HepG2 (cell line): ENCODE data around the gene GRAMD4. TPM values are rescaled to one million over a fixed set of nuclear protein-coding genes. Genes with fewer than 3 reads are reported as not detected.

ENCODE experiments used
- CBX1 ChIP-seq: IDR thresholded peaks from one replicate; pipeline ENCODE4 v1.6.1; 2016; ENCODE audit warnings: antibody characterized with exemption, low read depth
- EEA1 ChIP-seq: sonication (generic); formaldehyde crosslinking; IDR thresholded peaks from 2 replicates; pipeline ENCODE4 v1.5.1; 2020; ENCODE audit warnings: mild to moderate bottlenecking, missing genetic modification reagents, borderline replicate concordance
- GPN1 ChIP-seq: sonication (generic); formaldehyde crosslinking; IDR thresholded peaks from 2 replicates; pipeline ENCODE4 v1.5.1; 2020; ENCODE audit warnings: missing genetic modification reagents, borderline replicate concordance
- KLF15 ChIP-seq: sonication (generic); formaldehyde crosslinking; IDR thresholded peaks from 2 replicates; pipeline ENCODE4 v1.8.1; 2023; ENCODE audit warnings: borderline replicate concordance, mild to moderate bottlenecking, inconsistent platforms, missing genetic modification reagents, mixed read lengths
- MTA1 ChIP-seq: sonication (generic); formaldehyde crosslinking; IDR thresholded peaks from 2 replicates; pipeline ENCODE4 v1.4.0; 2020; ENCODE audit warnings: missing genetic modification reagents, mild to moderate bottlenecking, borderline replicate concordance
- NFATC3 ChIP-seq: sonication (generic); formaldehyde crosslinking; IDR thresholded peaks from 2 replicates; pipeline ENCODE4 v1.5.1; 2020; ENCODE audit warnings: mild to moderate bottlenecking, missing genetic modification reagents
- SOX13 ChIP-seq, 3 experiments: fragments of 450-650 bp in 1 of 3; sonication (generic) in 1 of 3; formaldehyde crosslinking in 1 of 3; IDR thresholded peaks in 2 of 3; conservative IDR thresholded peaks in 1 of 3; 2 replicates each; pipeline versions ENCODE4 v1.5.0 to v1.6.1; 2016 to 2020; ENCODE audit warnings: antibody characterized with exemption in 1 of 3, mild to moderate bottlenecking in 1 of 3, missing compliant biosample characterization in 1 of 3, missing genetic modification reagents in 1 of 3, moderate library complexity in 1 of 3
- TAF15 ChIP-seq: fragments of 200-400 bp; formaldehyde crosslinking; IDR thresholded peaks from one replicate; pipeline ENCODE4 v1.6.1; 2018; ENCODE audit warnings: mild to moderate bottlenecking, low read depth, low read length; ENCODE audit not compliant: poor library complexity, severe bottlenecking
- TSC22D2 ChIP-seq: sonication (generic); formaldehyde crosslinking; IDR thresholded peaks from 2 replicates; pipeline ENCODE4 v1.5.1; 2020; ENCODE audit warnings: missing genetic modification reagents, mild to moderate bottlenecking, borderline replicate concordance
- ZNF235 ChIP-seq: sonication (generic); formaldehyde crosslinking; IDR thresholded peaks from 2 replicates; pipeline ENCODE4 v1.8.1; 2023; ENCODE audit warnings: mild to moderate bottlenecking, missing genetic modification reagents, borderline replicate concordance
- ZNF292 ChIP-seq: sonication (generic); formaldehyde crosslinking; IDR thresholded peaks from 2 replicates; pipeline ENCODE4 v1.8.1; 2022; ENCODE audit warnings: mild to moderate bottlenecking, low read depth, missing genetic modification reagents, borderline replicate concordance
- ZNF331 ChIP-seq: sonication (generic); formaldehyde crosslinking; IDR thresholded peaks from 2 replicates; pipeline ENCODE4 v1.4.0; 2020; ENCODE audit warnings: missing genetic modification reagents
- ZNF672 ChIP-seq: sonication (generic); formaldehyde crosslinking; IDR thresholded peaks from 2 replicates; pipeline ENCODE4 v1.8.1; 2022; ENCODE audit warnings: missing genetic modification reagents
- ZNF781 ChIP-seq: sonication (generic); formaldehyde crosslinking; IDR thresholded peaks from 2 replicates; pipeline ENCODE4 v1.5.1; 2020; ENCODE audit warnings: borderline replicate concordance, mild to moderate bottlenecking, missing genetic modification reagents; ENCODE audit errors: not compliant biosample characterization
- ZNF83 ChIP-seq: sonication (generic); formaldehyde crosslinking; IDR thresholded peaks from 2 replicates; pipeline ENCODE4 v1.4.0; 2020; ENCODE audit warnings: missing genetic modification reagents, mild to moderate bottlenecking, borderline replicate concordance
- ZSCAN22 ChIP-seq: sonication (generic); formaldehyde crosslinking; IDR thresholded peaks from 2 replicates; pipeline ENCODE4 v1.4.0; 2020; ENCODE audit warnings: mild to moderate bottlenecking, missing genetic modification reagents
- polyA plus RNA-seq, 8 experiments: library from polyadenylated mRNA; depleted of rRNA in 3 of 8; stranded (reverse) in 7 of 8; unstranded in 1 of 8; fragments of >200 nt; fragmentation: Illumina TruSeq in 4 of 8; extraction: Trizol in 4 of 8; gene quantifications; 2 replicates each; pipeline versions ENCODE4 v1.2.1 to v1.2.3, GENCODE V29; 2011 to 2016; ENCODE audit warnings: low read depth in 4 of 8, missing spikeins in 1 of 8, mixed read lengths in 1 of 8; ENCODE audit not compliant: insufficient read depth in 1 of 8
- total RNA-seq, 5 experiments: library from RNA; depleted of rRNA; stranded (reverse); fragments of >200 nt; fragmentation: Illumina TruSeq; extraction: Trizol; gene quantifications; 2 replicates each; pipeline ENCODE4 v1.2.3, GENCODE V29; 2016; ENCODE audit warnings: low read depth in 1 of 5
- TF ChIP-seq, protein P1 (sequence below): fragments of 450-650 bp; IDR thresholded peaks from 2 replicates; pipeline ENCODE4 v1.6.1; 2017; ENCODE audit warnings: mild to moderate bottlenecking
- TF ChIP-seq, protein P2 (sequence below): sonication (generic); formaldehyde crosslinking; IDR thresholded peaks from 2 replicates; pipeline ENCODE4 v1.5.1; 2020; ENCODE audit warnings: mild to moderate bottlenecking, moderate library complexity, missing genetic modification reagents
- TF ChIP-seq, protein P3 (sequence below): sonication (generic); formaldehyde crosslinking; IDR thresholded peaks from 2 replicates; pipeline ENCODE4 v1.4.0; 2020; ENCODE audit warnings: missing genetic modification reagents
- TF ChIP-seq, protein P4 (sequence below): sonication (generic); formaldehyde crosslinking; IDR thresholded peaks from 2 replicates; pipeline ENCODE4 v1.4.0; 2020; ENCODE audit warnings: low read depth, mild to moderate bottlenecking, missing genetic modification reagents

Gene GRAMD4
- total and polyA plus RNA-seq, 2 of the 13 experiments (the other 11 are each of a cell fraction or from before 2014, with no cell fraction given): 15.2 to 15.7 TPM

DNA sequence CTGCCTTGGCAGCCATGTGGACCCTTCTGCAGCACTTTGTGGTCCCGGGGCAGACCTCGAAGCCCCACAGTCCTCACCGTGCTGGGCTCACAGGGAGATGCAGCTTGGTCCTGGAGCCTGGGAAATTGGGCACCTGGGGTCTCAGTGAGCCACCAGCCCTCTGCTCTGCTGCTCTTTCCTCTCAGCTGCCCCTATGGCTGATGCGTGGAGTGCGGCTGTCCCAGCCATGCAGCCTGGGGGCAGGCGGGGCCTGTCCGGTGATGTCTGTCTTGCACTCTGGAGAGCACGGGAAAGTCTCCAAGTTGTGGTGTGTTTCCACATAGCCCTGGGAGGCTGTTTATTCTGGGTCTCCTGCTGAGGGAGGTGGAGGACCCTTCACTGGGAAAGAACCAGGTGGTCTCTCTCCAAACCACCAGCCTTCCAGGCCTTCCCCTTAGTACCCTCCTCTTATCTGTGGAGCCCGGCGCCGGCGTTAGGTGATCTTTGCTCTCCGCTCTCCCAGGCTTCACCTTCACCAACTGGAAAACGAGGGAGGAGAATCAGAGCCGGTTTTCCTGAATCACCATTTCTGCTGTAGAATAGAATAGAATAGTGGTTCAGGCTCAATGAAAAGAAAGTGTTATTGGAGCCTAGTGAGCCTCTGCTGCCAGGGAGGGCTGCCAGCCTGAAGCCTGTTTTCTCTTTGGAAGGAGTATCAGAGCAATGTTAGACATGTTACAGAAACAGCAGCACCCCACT is 41.2 kb upstream of the GRAMD4 start (continued):
- TF ChIP-seq, protein P1, sequence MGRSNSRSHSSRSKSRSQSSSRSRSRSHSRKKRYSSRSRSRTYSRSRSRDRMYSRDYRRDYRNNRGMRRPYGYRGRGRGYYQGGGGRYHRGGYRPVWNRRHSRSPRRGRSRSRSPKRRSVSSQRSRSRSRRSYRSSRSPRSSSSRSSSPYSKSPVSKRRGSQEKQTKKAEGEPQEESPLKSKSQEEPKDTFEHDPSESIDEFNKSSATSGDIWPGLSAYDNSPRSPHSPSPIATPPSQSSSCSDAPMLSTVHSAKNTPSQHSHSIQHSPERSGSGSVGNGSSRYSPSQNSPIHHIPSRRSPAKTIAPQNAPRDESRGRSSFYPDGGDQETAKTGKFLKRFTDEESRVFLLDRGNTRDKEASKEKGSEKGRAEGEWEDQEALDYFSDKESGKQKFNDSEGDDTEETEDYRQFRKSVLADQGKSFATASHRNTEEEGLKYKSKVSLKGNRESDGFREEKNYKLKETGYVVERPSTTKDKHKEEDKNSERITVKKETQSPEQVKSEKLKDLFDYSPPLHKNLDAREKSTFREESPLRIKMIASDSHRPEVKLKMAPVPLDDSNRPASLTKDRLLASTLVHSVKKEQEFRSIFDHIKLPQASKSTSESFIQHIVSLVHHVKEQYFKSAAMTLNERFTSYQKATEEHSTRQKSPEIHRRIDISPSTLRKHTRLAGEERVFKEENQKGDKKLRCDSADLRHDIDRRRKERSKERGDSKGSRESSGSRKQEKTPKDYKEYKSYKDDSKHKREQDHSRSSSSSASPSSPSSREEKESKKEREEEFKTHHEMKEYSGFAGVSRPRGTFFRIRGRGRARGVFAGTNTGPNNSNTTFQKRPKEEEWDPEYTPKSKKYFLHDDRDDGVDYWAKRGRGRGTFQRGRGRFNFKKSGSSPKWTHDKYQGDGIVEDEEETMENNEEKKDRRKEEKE: no peak
- TF ChIP-seq KLF15 (CRISPR knock-in tag): no peak
- TF ChIP-seq EEA1 (CRISPR knock-in tag): no peak
- TF ChIP-seq ZSCAN22 (CRISPR knock-in tag): no peak
- TF ChIP-seq ZNF781: peak; percentile 75
- TF ChIP-seq, protein P2, sequence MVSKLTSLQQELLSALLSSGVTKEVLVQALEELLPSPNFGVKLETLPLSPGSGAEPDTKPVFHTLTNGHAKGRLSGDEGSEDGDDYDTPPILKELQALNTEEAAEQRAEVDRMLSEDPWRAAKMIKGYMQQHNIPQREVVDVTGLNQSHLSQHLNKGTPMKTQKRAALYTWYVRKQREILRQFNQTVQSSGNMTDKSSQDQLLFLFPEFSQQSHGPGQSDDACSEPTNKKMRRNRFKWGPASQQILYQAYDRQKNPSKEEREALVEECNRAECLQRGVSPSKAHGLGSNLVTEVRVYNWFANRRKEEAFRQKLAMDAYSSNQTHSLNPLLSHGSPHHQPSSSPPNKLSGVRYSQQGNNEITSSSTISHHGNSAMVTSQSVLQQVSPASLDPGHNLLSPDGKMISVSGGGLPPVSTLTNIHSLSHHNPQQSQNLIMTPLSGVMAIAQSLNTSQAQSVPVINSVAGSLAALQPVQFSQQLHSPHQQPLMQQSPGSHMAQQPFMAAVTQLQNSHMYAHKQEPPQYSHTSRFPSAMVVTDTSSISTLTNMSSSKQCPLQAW: 0 out of 2 replicates have a peak, but pooled peaks have one; percentile 31
- TF ChIP-seq, protein P3, sequence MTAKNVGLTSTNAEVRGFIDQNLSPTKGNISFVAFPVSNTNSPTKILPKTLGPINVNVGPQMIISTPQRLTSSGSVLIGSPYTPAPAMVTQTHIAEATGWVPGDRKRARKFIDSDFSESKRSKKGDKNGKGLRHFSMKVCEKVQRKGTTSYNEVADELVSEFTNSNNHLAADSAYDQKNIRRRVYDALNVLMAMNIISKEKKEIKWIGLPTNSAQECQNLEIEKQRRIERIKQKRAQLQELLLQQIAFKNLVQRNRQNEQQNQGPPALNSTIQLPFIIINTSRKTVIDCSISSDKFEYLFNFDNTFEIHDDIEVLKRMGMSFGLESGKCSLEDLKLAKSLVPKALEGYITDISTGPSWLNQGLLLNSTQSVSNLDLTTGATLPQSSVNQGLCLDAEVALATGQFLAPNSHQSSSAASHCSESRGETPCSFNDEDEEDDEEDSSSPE (CRISPR knock-in tag): 0 out of 2 replicates have a peak, but pooled peaks have one; percentile 30
- no peak for TF ChIP-seq ZNF672 (CRISPR knock-in tag)
- TF ChIP-seq SOX13 (IDR thresholded peaks at IDR 0.05): no peak
- no peak for TF ChIP-seq SOX13 (CRISPR knock-in tag; conservative IDR thresholded peaks at IDR 0.05 in 1 of 2, IDR thresholded peaks at IDR 0.05 in 1 of 2)
- TF ChIP-seq ZNF331: no peak
- TF ChIP-seq, protein P4, sequence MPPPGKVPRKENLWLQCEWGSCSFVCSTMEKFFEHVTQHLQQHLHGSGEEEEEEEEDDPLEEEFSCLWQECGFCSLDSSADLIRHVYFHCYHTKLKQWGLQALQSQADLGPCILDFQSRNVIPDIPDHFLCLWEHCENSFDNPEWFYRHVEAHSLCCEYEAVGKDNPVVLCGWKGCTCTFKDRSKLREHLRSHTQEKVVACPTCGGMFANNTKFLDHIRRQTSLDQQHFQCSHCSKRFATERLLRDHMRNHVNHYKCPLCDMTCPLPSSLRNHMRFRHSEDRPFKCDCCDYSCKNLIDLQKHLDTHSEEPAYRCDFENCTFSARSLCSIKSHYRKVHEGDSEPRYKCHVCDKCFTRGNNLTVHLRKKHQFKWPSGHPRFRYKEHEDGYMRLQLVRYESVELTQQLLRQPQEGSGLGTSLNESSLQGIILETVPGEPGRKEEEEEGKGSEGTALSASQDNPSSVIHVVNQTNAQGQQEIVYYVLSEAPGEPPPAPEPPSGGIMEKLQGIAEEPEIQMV (CRISPR knock-in tag): no peak
- no peak for TF ChIP-seq ZNF235 (CRISPR knock-in tag)
- TF ChIP-seq NFATC3 (CRISPR knock-in tag): no peak
- TF ChIP-seq TAF15: no peak
- TF ChIP-seq MTA1 (CRISPR knock-in tag): 0 out of 2 replicates have a peak, but pooled peaks have one; percentile 37
- no peak for TF ChIP-seq CBX1
- TF ChIP-seq ZNF292 (CRISPR knock-in tag): 0 out of 2 replicates have a peak, but pooled peaks have one; percentile 23
- TF ChIP-seq GPN1 (CRISPR knock-in tag): no peak
- no peak for TF ChIP-seq TSC22D2 (CRISPR knock-in tag)
- no peak for TF ChIP-seq ZNF83
